ENCODE measurements around the gene IGLON5. TPM values are rescaled to one million over a fixed set of nuclear protein-coding genes. Genes with fewer than 3 reads are reported as not detected.

IGLON5 gene
- total RNA-seq, 1 experiment from 2014 or later: not detected

DNA sequence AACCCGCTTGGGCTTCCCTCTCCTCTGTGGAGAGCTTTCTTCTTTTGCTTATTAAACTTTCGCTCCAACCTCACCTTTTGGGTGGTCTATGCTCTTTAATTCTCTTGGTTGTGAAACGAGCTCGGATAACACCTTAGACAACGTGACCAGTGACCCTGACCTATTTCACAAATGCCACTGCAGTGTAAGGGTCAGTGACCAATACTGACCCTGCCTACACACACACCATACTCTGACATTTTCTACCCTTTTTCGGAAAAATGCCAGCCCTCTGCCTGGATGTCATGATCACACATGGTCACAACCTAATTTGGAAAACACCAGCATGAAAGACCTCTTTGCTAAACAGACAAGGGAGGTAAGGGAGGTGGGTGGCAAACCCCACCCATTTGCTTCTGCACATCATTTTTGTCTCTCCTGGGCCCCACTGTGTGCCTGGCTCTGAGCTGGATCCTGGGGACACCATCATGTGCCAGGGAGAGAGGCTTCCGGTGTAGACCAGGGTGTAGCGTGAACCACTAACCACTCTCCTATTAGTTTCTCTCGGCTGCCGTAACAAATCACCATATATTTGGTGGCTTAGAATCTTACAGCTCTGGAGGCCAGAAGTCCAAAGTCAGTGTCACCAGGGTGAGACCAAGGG lies 44.8 kb downstream of the IGLON5 start:
- DNase-seq: no peak
- CTCF ChIA-PET: no interaction called here
- Mint-ChIP-seq H3K36me3 (ENCODE audit: insufficient read depth, unreplicated experiment) (peaks cover 16% of the 10 kb centered on the region), H3K9me3 (ENCODE audit: low read depth, unreplicated experiment) (no peaks in the 10 kb centered on the region), H3K4me1 (ENCODE audit: low read depth, unreplicated experiment) (no peaks in the 10 kb centered on the region), H3K4me3 (ENCODE audit: low read depth, unreplicated experiment) (no peak overlapping the region), H3K27ac (ENCODE audit: unreplicated experiment) (no peak overlapping the region), H3K27me3 (ENCODE audit: unreplicated experiment) (no peaks in the 10 kb centered on the region)
- TF ChIP-seq, protein P1, sequence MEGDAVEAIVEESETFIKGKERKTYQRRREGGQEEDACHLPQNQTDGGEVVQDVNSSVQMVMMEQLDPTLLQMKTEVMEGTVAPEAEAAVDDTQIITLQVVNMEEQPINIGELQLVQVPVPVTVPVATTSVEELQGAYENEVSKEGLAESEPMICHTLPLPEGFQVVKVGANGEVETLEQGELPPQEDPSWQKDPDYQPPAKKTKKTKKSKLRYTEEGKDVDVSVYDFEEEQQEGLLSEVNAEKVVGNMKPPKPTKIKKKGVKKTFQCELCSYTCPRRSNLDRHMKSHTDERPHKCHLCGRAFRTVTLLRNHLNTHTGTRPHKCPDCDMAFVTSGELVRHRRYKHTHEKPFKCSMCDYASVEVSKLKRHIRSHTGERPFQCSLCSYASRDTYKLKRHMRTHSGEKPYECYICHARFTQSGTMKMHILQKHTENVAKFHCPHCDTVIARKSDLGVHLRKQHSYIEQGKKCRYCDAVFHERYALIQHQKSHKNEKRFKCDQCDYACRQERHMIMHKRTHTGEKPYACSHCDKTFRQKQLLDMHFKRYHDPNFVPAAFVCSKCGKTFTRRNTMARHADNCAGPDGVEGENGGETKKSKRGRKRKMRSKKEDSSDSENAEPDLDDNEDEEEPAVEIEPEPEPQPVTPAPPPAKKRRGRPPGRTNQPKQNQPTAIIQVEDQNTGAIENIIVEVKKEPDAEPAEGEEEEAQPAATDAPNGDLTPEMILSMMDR (IDR thresholded peaks at IDR 0.05; ENCODE audit: unreplicated experiment): no peak
- intact Hi-C loops (cut with micrococcal nuclease; ENCODE audit: unreplicated experiment): no loop called here
- no TSS peak for BruUV-seq (replicated peaks)

DNA sequence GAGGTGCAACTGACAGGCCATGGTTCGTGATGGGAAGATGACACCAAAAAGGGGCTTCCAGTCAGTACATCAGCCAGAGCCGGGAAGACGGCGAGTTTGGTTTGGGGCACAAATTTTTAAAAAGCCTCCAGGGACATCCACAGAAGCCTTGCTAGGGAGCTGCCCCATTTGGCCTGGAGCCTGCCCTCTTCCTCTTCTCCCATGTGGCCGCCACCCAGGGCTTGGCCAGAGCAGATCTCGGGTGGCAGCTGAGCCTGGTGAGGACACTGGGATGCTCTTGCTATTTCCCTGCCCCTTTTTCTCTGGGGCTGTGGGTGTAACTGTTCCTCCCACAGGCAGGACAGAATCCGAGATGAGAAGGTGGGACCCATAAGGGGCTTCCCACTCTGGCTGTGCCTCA lies 46.5 kb downstream of the IGLON5 start:
- no TSS peak for BruUV-seq (replicated peaks)
- Mint-ChIP-seq H3K27ac (ENCODE audit: unreplicated experiment) (peak overlapping the region; percentile 9), H3K9me3 (ENCODE audit: low read depth, unreplicated experiment) (no peaks in the 10 kb centered on the region), H3K4me1 (ENCODE audit: low read depth, unreplicated experiment) (peaks cover 7% of the 10 kb centered on the region), H3K27me3 (ENCODE audit: unreplicated experiment) (no peaks in the 10 kb centered on the region), H3K36me3 (ENCODE audit: insufficient read depth, unreplicated experiment) (peaks cover 14% of the 10 kb centered on the region), H3K4me3 (ENCODE audit: low read depth, unreplicated experiment) (no peak overlapping the region)
- TF ChIP-seq, protein P1 (IDR thresholded peaks at IDR 0.05; ENCODE audit: unreplicated experiment): no peak
- intact Hi-C loops (cut with micrococcal nuclease; ENCODE audit: unreplicated experiment): no loop called here
- no peak for DNase-seq
- CTCF ChIA-PET: interaction anchor here (0.6 kb wide), 1 partner anchor 574 kb away, joined by 3 read pairs; no protein-coding TSS in a partner anchor

DNA sequence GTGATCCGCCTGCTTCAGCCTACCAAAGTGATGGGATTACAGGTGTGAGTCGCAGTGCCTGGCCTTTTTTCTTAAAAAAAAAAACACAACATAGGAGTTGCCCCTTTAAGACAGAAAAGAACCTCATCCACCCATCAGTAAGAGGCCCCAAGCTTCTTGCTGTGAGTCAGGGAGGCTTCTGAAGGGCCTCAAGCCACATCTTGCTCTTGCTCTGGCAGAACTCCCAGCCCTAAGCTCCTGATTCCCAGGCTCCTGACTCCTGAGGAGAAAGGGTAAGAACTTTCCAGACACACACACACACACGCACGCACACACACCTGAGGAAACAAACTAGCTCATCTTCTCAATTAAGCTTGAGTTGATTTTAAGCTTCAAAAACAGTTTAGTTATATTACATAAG lies 47.9 kb downstream of the IGLON5 start:
- H3K4me1 Mint-ChIP-seq (ENCODE audit: low read depth, unreplicated experiment): peaks cover 20% of the 10 kb centered on the region
- H3K36me3 Mint-ChIP-seq (ENCODE audit: insufficient read depth, unreplicated experiment): peaks cover 22% of the 10 kb centered on the region
- H3K27ac Mint-ChIP-seq (ENCODE audit: unreplicated experiment): no peak overlapping the region
- intact Hi-C loops (cut with micrococcal nuclease; ENCODE audit: unreplicated experiment): no loop called here
- no peaks in the 10 kb centered on the region for H3K27me3 Mint-ChIP-seq (ENCODE audit: unreplicated experiment)
- no peak for DNase-seq
- no TSS peak for BruUV-seq (replicated peaks)
- H3K9me3 Mint-ChIP-seq (ENCODE audit: low read depth, unreplicated experiment): no peaks in the 10 kb centered on the region
- TF ChIP-seq, protein P1 (IDR thresholded peaks at IDR 0.05; ENCODE audit: unreplicated experiment): no peak
- H3K4me3 Mint-ChIP-seq (ENCODE audit: low read depth, unreplicated experiment): no peak overlapping the region
- CTCF ChIA-PET: interaction anchor here (1.0 to 1.5 kb wide), 2 partner anchors 8 to 19 kb away, joined by 3 to 5 read pairs; no protein-coding TSS in a partner anchor

DNA sequence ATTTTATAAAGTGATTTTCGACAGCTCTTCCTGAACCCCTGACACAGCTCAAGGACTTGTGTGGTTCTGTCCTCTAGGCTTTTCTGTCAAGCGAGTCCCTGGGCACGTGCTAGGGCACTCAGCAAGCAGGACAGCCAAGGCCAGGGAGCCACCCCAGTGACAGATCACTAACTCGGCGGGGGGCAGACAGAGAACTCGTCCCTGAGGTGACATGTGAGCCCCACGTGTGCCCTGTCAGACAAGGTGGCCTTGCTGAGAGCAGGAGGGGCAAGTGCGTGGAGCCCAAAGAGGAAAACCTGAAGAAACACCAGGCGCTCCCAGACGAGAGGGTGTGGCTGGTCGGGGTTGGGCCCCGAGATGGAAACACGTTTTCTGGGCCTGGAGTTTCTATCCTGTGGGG lies 49.8 kb downstream of the IGLON5 start:
- TF ChIP-seq, protein P1 (IDR thresholded peaks at IDR 0.05; ENCODE audit: unreplicated experiment): no peak
- H3K4me1 Mint-ChIP-seq (ENCODE audit: low read depth, unreplicated experiment): peaks cover 25% of the 10 kb centered on the region
- no peaks in the 10 kb centered on the region for H3K27me3 Mint-ChIP-seq (ENCODE audit: unreplicated experiment)
- intact Hi-C loops (cut with micrococcal nuclease; ENCODE audit: unreplicated experiment): no loop called here
- H3K4me3 Mint-ChIP-seq (ENCODE audit: low read depth, unreplicated experiment): no peak overlapping the region
- CTCF ChIA-PET: no interaction called here
- peaks cover 29% of the 10 kb centered on the region for H3K36me3 Mint-ChIP-seq (ENCODE audit: insufficient read depth, unreplicated experiment)
- no TSS peak for BruUV-seq (replicated peaks)
- H3K27ac Mint-ChIP-seq (ENCODE audit: unreplicated experiment): no peak overlapping the region
- no peak for DNase-seq
- H3K9me3 Mint-ChIP-seq (ENCODE audit: low read depth, unreplicated experiment): no peaks in the 10 kb centered on the region

Measured in Calu3 (cell line).